Ovary (tissue), 9 donors: ENCODE results near the gene FAM13A. TPM values are rescaled to one million over a fixed set of nuclear protein-coding genes. Genes with fewer than 3 reads are reported as not detected.

Experiments used
- DNase-seq, 5 donors: peaks; one replicate each; pipeline ENCODE4 v3.0.0-alpha.2; 2019 to 2020
- H3K27ac ChIP-seq, 2 donors: fragments of 200-600 bp; one replicate each; pipeline versions ENCODE4 v1.5.1 to v1.8.0; 2019 to 2022
- H3K27me3 ChIP-seq: fragments of 200-600 bp; one replicate; pipeline ENCODE4 v1.8.0; 2022
- H3K36me3 ChIP-seq: fragments of 200-600 bp; sonication (generic); one replicate; pipeline ENCODE4 v1.5.1; 2019
- H3K4me1 ChIP-seq: one replicate; pipeline ENCODE4 v1.8.1; 2013; ENCODE audit warnings: mild to moderate bottlenecking, moderate library complexity; ENCODE audit not compliant: insufficient read depth
- H3K4me3 ChIP-seq: fragments of 200-600 bp; sonication (generic); one replicate; pipeline ENCODE4 v1.5.1; 2017
- H3K9me3 ChIP-seq, 2 donors: fragments of 200-600 bp in 1 of 2; sonication (generic) in 1 of 2; one replicate each; pipeline versions ENCODE4 v1.5.1 to v1.8.1; 2013 to 2019; ENCODE audit warnings: mild to moderate bottlenecking in 1 of 2, moderate library complexity in 1 of 2
- EP300 ChIP-seq: sonication (generic); formaldehyde crosslinking; IDR thresholded peaks from one replicate; pipeline ENCODE4 v1.6.1; 2017; ENCODE audit warnings: antibody characterized with exemption
- POLR2A ChIP-seq: fragments of 450-650 bp; IDR thresholded peaks from one replicate; pipeline ENCODE4 v1.6.1; 2017; ENCODE audit warnings: antibody characterized with exemption, mild to moderate bottlenecking, moderate library complexity
- WGBS, 3 donors: extraction: QIAGEN DNeasy Blood & Tissue Kit in 1 of 3; methylation state at CpG; one replicate each; pipeline versions ENCODE4 v1.1.5 to v1.1.7; 2013 to 2017; 5-methylcytosine and 5-hydroxymethylcytosine counted together
- intact Hi-C, 4 donors: fragments of 100-400 bp; cut with DNase I; formaldehyde crosslinking; loops; one replicate each; pipeline versions ENCODE4 v1.11.0 to v1.15.1; 2022 to 2023
- polyA plus RNA-seq, 2 donors: library from polyadenylated mRNA; stranded (reverse); fragments of 200-250 nt in 1 of 2; fragments of 350-450 nt in 1 of 2; fragmentation: Illumina TruSeq in 1 of 2; extraction: RNeasy Lipid Tissue Mini Kit (QIAGEN cat#74804) in 1 of 2; gene quantifications; one replicate each; pipeline ENCODE4 v1.2.3, GENCODE V29; 2013 to 2014
- total RNA-seq, 7 donors: library from RNA; depleted of rRNA in 2 of 7; stranded (reverse); fragments of >200 nt in 2 of 7; fragmentation: NEBNext Ultra II Directional in 3 of 7; extraction: Animal tissue kit (Norgen Biotek cat#: 25700) in 3 of 7; gene quantifications; one replicate each; pipeline versions ENCODE4 v1.1.0 to v1.2.4, GENCODE V29; 2016 to 2023
- TF ChIP-seq, protein P1 (sequence below), 3 donors: fragments of 450-650 bp in 2 of 3; fragments of 200-600 bp in 1 of 3; IDR thresholded peaks; one replicate each; pipeline versions ENCODE4 v1.5.1 to v1.8.0; 2016 to 2022; ENCODE audit warnings: antibody characterized with exemption in 3 of 3, mild to moderate bottlenecking in 1 of 3
- donor health status: DM: no; HTN: no; CAD: no; lungs with moderate emphysema.
- donor health status: DM: no; HTN: no; CAD: no.
- donor health status: Bipolar disorder and iron deficiency.
- donor health status: DM: yes; HTN: yes; CAD: no.
- donor health status: DM: no; HTN: no; CAD: no.
- donor health status: DM: yes; HTN: yes; CAD: no.

Gene FAM13A
- total and polyA plus RNA-seq, 9 donors, result 16.7 to 51.8 (median 38.0) TPM

DNA sequence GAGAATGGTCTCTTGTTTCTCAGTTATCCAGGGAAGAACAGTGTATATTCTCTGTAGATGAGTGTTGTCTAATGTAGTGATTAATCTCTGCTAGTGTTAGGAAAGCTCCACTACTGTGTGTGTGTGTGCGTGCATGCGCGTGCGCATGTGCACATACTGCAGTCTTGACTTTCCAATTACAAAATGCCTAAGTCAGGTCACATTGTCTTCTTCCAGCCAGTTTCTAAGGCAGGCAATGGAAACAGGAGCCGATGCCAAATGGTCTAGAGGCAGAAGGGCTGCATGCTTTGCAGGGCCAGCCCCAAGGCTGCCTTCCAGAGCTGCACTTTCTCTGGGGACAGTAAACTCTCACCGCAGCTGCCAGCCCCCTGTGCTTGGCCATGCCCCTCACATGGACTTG lies 328.8 kb downstream of the FAM13A start:
- H3K27me3 ChIP-seq, result no peaks in the 10 kb centered on the region
- H3K36me3 ChIP-seq, result no peaks in the 10 kb centered on the region
- no peak overlapping the region for H3K4me3 ChIP-seq
- DNase-seq, result no peak
- intact Hi-C loops, result no loop called here
- TF ChIP-seq, protein P1, sequence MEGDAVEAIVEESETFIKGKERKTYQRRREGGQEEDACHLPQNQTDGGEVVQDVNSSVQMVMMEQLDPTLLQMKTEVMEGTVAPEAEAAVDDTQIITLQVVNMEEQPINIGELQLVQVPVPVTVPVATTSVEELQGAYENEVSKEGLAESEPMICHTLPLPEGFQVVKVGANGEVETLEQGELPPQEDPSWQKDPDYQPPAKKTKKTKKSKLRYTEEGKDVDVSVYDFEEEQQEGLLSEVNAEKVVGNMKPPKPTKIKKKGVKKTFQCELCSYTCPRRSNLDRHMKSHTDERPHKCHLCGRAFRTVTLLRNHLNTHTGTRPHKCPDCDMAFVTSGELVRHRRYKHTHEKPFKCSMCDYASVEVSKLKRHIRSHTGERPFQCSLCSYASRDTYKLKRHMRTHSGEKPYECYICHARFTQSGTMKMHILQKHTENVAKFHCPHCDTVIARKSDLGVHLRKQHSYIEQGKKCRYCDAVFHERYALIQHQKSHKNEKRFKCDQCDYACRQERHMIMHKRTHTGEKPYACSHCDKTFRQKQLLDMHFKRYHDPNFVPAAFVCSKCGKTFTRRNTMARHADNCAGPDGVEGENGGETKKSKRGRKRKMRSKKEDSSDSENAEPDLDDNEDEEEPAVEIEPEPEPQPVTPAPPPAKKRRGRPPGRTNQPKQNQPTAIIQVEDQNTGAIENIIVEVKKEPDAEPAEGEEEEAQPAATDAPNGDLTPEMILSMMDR (IDR thresholded peaks at IDR 0.05), result no peak
- WGBS, 3 donors, result 95 to 96% (median 96%) methylated on average over 6 of the region's 6 CpGs
- H3K9me3 ChIP-seq, result no peaks in the 10 kb centered on the region
- H3K4me1 ChIP-seq, result no peaks in the 10 kb centered on the region
- no peak overlapping the region for H3K27ac ChIP-seq

DNA sequence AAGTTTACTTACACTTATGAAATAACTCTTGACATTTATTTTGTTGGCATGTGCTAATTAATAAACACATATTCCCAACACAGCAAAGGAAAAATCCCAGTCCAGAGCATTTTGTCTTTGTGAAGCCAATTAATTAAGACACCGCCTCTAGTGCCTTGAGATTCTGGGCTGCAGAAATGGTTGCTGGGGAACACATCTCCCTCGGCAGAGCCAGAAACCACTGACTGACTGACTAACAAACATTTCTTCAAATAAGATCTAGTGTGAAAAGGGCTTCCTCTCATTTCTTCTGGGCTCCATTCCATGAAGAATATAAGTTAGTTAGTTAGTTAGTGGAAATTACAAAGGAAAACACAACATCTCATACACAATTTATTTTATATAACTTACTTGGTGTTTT lies 331.0 kb downstream of the FAM13A start:
- H3K9me3 ChIP-seq, result no peaks in the 10 kb centered on the region
- no peak overlapping the region for H3K4me3 ChIP-seq
- H3K27ac ChIP-seq, result no peak overlapping the region
- no peak for TF ChIP-seq POLR2A
- TF ChIP-seq, protein P1 (IDR thresholded peaks at IDR 0.05), result no peak
- TF ChIP-seq EP300, result no peak
- H3K36me3 ChIP-seq, result no peaks in the 10 kb centered on the region
- 86 to 95% (median 92%) methylated on average over 2 of the region's 2 CpGs for WGBS, 3 donors
- H3K27me3 ChIP-seq, result no peaks in the 10 kb centered on the region
- intact Hi-C loops, result no loop called here
- DNase-seq, result no peak
- no peaks in the 10 kb centered on the region for H3K4me1 ChIP-seq

GRCh38 chr4:88725143-88725542 lies 331.8 kb downstream of the FAM13A start:
- no peaks in the 10 kb centered on the region for H3K36me3 ChIP-seq
- TF ChIP-seq EP300, result no peak
- TF ChIP-seq, protein P1 (IDR thresholded peaks at IDR 0.05), result no peak
- TF ChIP-seq POLR2A, result no peak
- H3K27me3 ChIP-seq, result no peaks in the 10 kb centered on the region
- 91 to 95% (median 92%) methylated on average over 4 of the region's 4 CpGs for WGBS, 3 donors
- H3K4me1 ChIP-seq, result no peaks in the 10 kb centered on the region
- intact Hi-C loops, result no loop called here
- no peak overlapping the region for H3K27ac ChIP-seq
- no peaks in the 10 kb centered on the region for H3K9me3 ChIP-seq
- no peak for DNase-seq
- H3K4me3 ChIP-seq, result no peak overlapping the region

DNA sequence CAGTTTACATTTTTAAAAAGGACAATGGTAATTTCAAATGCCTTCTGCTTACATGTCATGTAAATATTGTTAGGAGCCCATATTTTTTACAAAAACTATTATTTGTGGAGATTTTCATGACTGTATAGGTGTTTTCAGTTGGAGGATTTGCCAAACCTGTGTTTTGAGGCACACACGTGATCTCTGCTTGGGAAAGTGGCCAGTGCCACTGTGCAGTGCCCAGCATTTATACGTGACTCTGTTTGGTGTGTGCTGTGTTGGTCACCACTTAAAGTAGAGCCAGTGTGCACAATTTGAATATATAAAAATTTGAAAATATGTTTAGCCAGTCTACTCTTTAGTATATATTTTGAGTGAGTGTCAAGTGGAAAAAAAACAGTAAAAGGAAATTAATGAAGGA lies 332.6 kb downstream of the FAM13A start:
- H3K27ac ChIP-seq, result no peak overlapping the region
- DNase-seq, result no peak
- WGBS, 3 donors, result 86 to 90% (median 89%) methylated on average over 2 of the region's 2 CpGs
- no peak for TF ChIP-seq EP300
- TF ChIP-seq, protein P1 (IDR thresholded peaks at IDR 0.05), result no peak
- TF ChIP-seq POLR2A, result no peak
- no peak overlapping the region for H3K4me3 ChIP-seq
- H3K27me3 ChIP-seq, result no peaks in the 10 kb centered on the region
- no peaks in the 10 kb centered on the region for H3K9me3 ChIP-seq
- intact Hi-C loops, result no loop called here
- H3K36me3 ChIP-seq, result no peaks in the 10 kb centered on the region
- H3K4me1 ChIP-seq, result no peaks in the 10 kb centered on the region

DNA sequence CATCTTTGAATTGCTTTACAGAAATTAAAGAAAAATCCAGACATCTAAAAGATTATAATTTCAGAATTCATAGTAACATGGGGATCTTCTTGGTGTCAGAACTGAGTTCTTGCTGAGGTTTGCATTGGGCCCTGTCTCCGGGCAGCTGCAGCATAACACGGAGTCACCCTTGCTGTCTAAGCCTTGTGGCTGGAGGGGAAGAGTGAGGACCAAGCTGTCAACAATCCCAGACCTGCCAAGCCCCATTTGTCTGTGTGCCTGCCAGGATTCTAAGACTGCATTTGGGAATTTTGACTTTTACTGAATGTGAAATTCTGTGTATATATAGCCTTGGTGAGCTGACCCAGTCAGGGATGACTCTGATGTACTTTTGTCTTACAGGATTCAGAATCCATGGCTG lies 334.2 kb downstream of the FAM13A start:
- H3K9me3 ChIP-seq, result peaks cover 0 to 7% of the 10 kb centered on the region in 2 donors
- no peak for DNase-seq
- H3K4me1 ChIP-seq, result no peaks in the 10 kb centered on the region
- H3K36me3 ChIP-seq, result no peaks in the 10 kb centered on the region
- intact Hi-C loops, result no loop called here
- no peaks in the 10 kb centered on the region for H3K27me3 ChIP-seq
- H3K4me3 ChIP-seq, result no peak overlapping the region
- H3K27ac ChIP-seq, result no peak overlapping the region
- 89 to 95% (median 93%) methylated on average over 2 of the region's 2 CpGs for WGBS, 3 donors
- TF ChIP-seq EP300 (no peak), POLR2A (no peak)
- TF ChIP-seq, protein P1 (IDR thresholded peaks at IDR 0.05), result no peak
